ENCODE measurements around the gene GRIN2A. TPM values are rescaled to one million over a fixed set of nuclear protein-coding genes. Genes with fewer than 3 reads are reported as not detected.

GRIN2A gene
- total and polyA plus RNA-seq, 2 of the 8 experiments (the other 6 are each of a cell fraction or from before 2014, with no cell fraction given): 0.18 to 1.8 TPM

GRCh38 chr16:9708972-9709620, 473.1 kb downstream of the GRIN2A start:
- peaks cover 2% of the 10 kb centered on the region; the same call in 1 of the 2 replicates for H3K79me1 ChIP-seq (ENCODE audit: low read depth, low read length)
- no peaks in the 10 kb centered on the region for H3K23me2 ChIP-seq (ENCODE audit: low read depth, low read length)
- H3K79me2 ChIP-seq (ENCODE audit: control insufficient read depth in 1 of 2, insufficient read depth in 2 of 2, low read length in 2 of 2): no peaks in the 10 kb centered on the region
- H2BK15ac ChIP-seq (ENCODE audit: low read length): no peak overlapping the region
- WGBS, 2 experiments (ENCODE audit: extremely low coverage in 1 of 2, insufficient coverage in 1 of 2, insufficient read length in 1 of 2, insufficient replicate concordance in 2 of 2, low coverage in 1 of 2, low lambda C conversion rate in 2 of 2, missing lambda C conversion rate in 1 of 2): 72% methylated on average over 5 of the region's 5 CpGs; no CpG with 5 or more reads in 1 of the 2 experiments
- H2BK120ac ChIP-seq (replicated peaks; ENCODE audit: low read depth, low read length): no peak overlapping the region
- FAIRE-seq (no peak), DNase-seq (ENCODE audit: low read depth in 1 of 2, low spot score in 2 of 2) (no peak)
- H4K91ac ChIP-seq (replicated peaks; ENCODE audit: insufficient read length, low read length): no peak overlapping the region
- no peak overlapping the region for H3K27ac ChIP-seq (ENCODE audit: low read depth, low read length)
- H2BK5ac ChIP-seq (ENCODE audit: low read depth, low read length): no peak overlapping the region
- H3K9ac ChIP-seq (replicated peaks in 1 of 4; ENCODE audit: extremely low read depth in 1 of 4, low read depth in 3 of 4, low read length in 3 of 4): no peak overlapping the region
- H2AFZ ChIP-seq (ENCODE audit: low read length): no peak overlapping the region
- no peak overlapping the region for H3K18ac ChIP-seq (ENCODE audit: extremely low read depth, low read length)
- H3K4me3 ChIP-seq (ENCODE audit: extremely low read depth in 1 of 4, insufficient read depth in 2 of 4, low read depth in 3 of 4, low read length in 4 of 4): no peak overlapping the region
- ChIA-PET CTCF (ENCODE audit: partially characterized antibody) (interaction anchor here (0.8 kb wide), 1 partner anchor 10 kb away, joined by 3 read pairs; no protein-coding TSS in a partner anchor), POLR2A (ENCODE audit: partially characterized antibody) (no interaction called here)
- H3K14ac ChIP-seq (ENCODE audit: insufficient read length): no peak overlapping the region
- peaks cover 0 to 8% (median 1%) of the 10 kb centered on the region in 4 experiments; a peak in 3 of 7 replicates for H3K4me1 ChIP-seq (replicated peaks in 1 of 4; ENCODE audit: control insufficient read depth in 3 of 4, insufficient read depth in 4 of 4, low read length in 3 of 4)
- no peak overlapping the region for H4K8ac ChIP-seq (ENCODE audit: extremely low read depth, insufficient read depth, low read length)
- H2BK12ac ChIP-seq (ENCODE audit: low read depth, low read length): no peak overlapping the region
- no peaks in the 10 kb centered on the region for H3K9me3 ChIP-seq (ENCODE audit: insufficient read depth in 2 of 2, low read depth in 1 of 2, low read length in 1 of 2)
- H3K4me2 ChIP-seq (ENCODE audit: insufficient read depth in 1 of 2, low read depth in 2 of 2, low read length in 2 of 2): no peak overlapping the region
- H4K5ac ChIP-seq (ENCODE audit: insufficient read length, low read depth, low read length): no peak overlapping the region
- H3K4ac ChIP-seq (replicated peaks; ENCODE audit: insufficient read length, low read depth, low read length): no peak overlapping the region
- H2AK5ac ChIP-seq (ENCODE audit: low read depth, low read length): no peak overlapping the region
- H3K23ac ChIP-seq (ENCODE audit: insufficient read length): no peak overlapping the region
- no peak overlapping the region for H3K56ac ChIP-seq (replicated peaks; ENCODE audit: insufficient read length, low read depth, low read length)
- H4K20me1 ChIP-seq (replicated peaks in 1 of 2; ENCODE audit: control insufficient read depth in 1 of 2, insufficient read depth in 2 of 2, low read length in 2 of 2): no peaks in the 10 kb centered on the region
- H3K27me3 ChIP-seq (replicated peaks in 1 of 4; ENCODE audit: control insufficient read depth in 3 of 4, extremely low read depth in 1 of 4, insufficient read depth in 3 of 4, low read length in 3 of 4): no peaks in the 10 kb centered on the region
- no peak overlapping the region for H2BK20ac ChIP-seq (ENCODE audit: low read length)
- H3K36me3 ChIP-seq (ENCODE audit: control insufficient read depth in 2 of 4, insufficient read depth in 4 of 4, low read length in 3 of 4): peaks cover 0 to 16% (median 5%) of the 10 kb centered on the region in 4 experiments; a peak in 4 of 8 replicates
- no peak for TF ChIP-seq SP2 (IDR thresholded peaks at IDR 0.05; ENCODE audit: low read length)
- TF ChIP-seq CREB1 (IDR thresholded peaks at IDR 0.05): no peak
- no peak for TF ChIP-seq RXRA (IDR thresholded peaks at IDR 0.05; ENCODE audit: insufficient read depth, low read depth, low read length)
- TF ChIP-seq EGR1 (IDR thresholded peaks at IDR 0.05; ENCODE audit: borderline replicate concordance, low read depth, low read length): no peak
- no peak for TF ChIP-seq MAFK (IDR thresholded peaks at IDR 0.05; ENCODE audit: low read depth, low read length)
- TF ChIP-seq ASH2L (IDR thresholded peaks at IDR 0.05; ENCODE audit: low read length): no peak
- TF ChIP-seq EZH2 (IDR thresholded peaks at IDR 0.05; ENCODE audit: low read depth, low read length, severe bottlenecking): no peak
- TF ChIP-seq JUND (IDR thresholded peaks at IDR 0.05; ENCODE audit: low read length): no peak
- TF ChIP-seq SAP30 (IDR thresholded peaks at IDR 0.05; ENCODE audit: insufficient read depth, insufficient replicate concordance, low read length): no peak
- TF ChIP-seq CBX8 (IDR thresholded peaks at IDR 0.05; ENCODE audit: borderline replicate concordance, low read depth, low read length): no peak
- no peak for TF ChIP-seq SIRT6 (IDR thresholded peaks at IDR 0.05; ENCODE audit: low read length)
- no peak for TF ChIP-seq TAF7 (optimal IDR thresholded peaks at IDR 0.05; ENCODE audit: borderline replicate concordance, low read depth, low read length)
